SK-N-SH (cell line): Measurements from ENCODE around the gene RNF167. TPM values are rescaled to one million over a fixed set of nuclear protein-coding genes. Genes with fewer than 3 reads are reported as not detected.

ENCODE experiments used
- CTCF ChIA-PET: fragments of 300-600, 350-600 bp; formaldehyde crosslinking; extraction: SDS; loops from one replicate; lab custom pipeline; 2021; lab: Yijun Ruan, JAX
- POLR2A ChIA-PET: fragments of 350-600 bp; sonication (Branson Sonifier 250); formaldehyde crosslinking; extraction: SDS; loops from one replicate; lab custom pipeline; 2020; ENCODE audit warnings: antibody characterized with exemption, inconsistent platforms; lab: Yijun Ruan, JAX
- DNase-seq: peaks from one replicate; pipeline ENCODE4 v3.0.0; 2012
- H2AFZ ChIP-seq: fragments of 200-600 bp; sonication (generic); 2 replicates; pipeline ENCODE4 v1.8.1; 2016; ENCODE audit warnings: antibody characterized with exemption, mild to moderate bottlenecking, low read depth
- H3F3A ChIP-seq: fragments of 200-600 bp; sonication (generic); replicated peaks from 2 replicates; pipeline ENCODE3; 2016; ENCODE audit warnings: antibody characterized with exemption, mild to moderate bottlenecking; ENCODE audit not compliant: insufficient read depth
- H3K27ac ChIP-seq, 2 experiments: fragments of 200-500 bp in 1 of 2; fragments of 200-600 bp in 1 of 2; sonication (Bioruptor generic) in 1 of 2; sonication (generic), shearing (Covaris generic) in 1 of 2; 2 replicates each; pipeline versions ENCODE4 v1.5.1 to v1.6.1; 2014 to 2016; ENCODE audit warnings: low read depth in 2 of 2, inconsistent platforms in 1 of 2, low read length in 1 of 2, mild to moderate bottlenecking in 1 of 2, mixed read lengths in 1 of 2
- H3K27me3 ChIP-seq: fragments of 200-600 bp; sonication (generic), shearing (Covaris generic); 2 replicates; pipeline ENCODE4 v1.6.1; 2016; ENCODE audit warnings: mixed run types; ENCODE audit not compliant: insufficient read depth
- H3K36me3 ChIP-seq, 2 experiments: fragments of 200-500 bp in 1 of 2; fragments of 200-600 bp in 1 of 2; sonication (Bioruptor generic) in 1 of 2; sonication (generic) in 1 of 2; replicated peaks in 1 of 2; 2 replicates each; pipeline versions ENCODE3 to v1.5.1; 2014 to 2016; ENCODE audit warnings: low read length in 1 of 2, mild to moderate bottlenecking in 1 of 2; ENCODE audit not compliant: insufficient read depth in 2 of 2, control insufficient read depth in 1 of 2
- H3K4me1 ChIP-seq, 2 experiments: fragments of 200-500 bp in 1 of 2; fragments of 200-600 bp in 1 of 2; sonication (Bioruptor generic) in 1 of 2; sonication (generic), shearing (Covaris generic) in 1 of 2; 2 replicates each; pipeline versions ENCODE4 v1.5.1 to v1.6.1; 2014 to 2016; ENCODE audit warnings: low read depth in 1 of 2, low read length in 1 of 2, mixed run types in 1 of 2; ENCODE audit not compliant: insufficient read depth in 2 of 2, control insufficient read depth in 1 of 2
- H3K4me2 ChIP-seq: fragments of 200-600 bp; sonication (generic), shearing (Covaris generic); 2 replicates; pipeline ENCODE4 v1.6.1; 2017; ENCODE audit warnings: mixed run types
- H3K4me3 ChIP-seq, 2 experiments: fragments of 200-500 bp in 1 of 2; fragments of 200-600 bp in 1 of 2; sonication (Bioruptor generic) in 1 of 2; sonication (generic), shearing (Covaris generic) in 1 of 2; 2 replicates each; pipeline versions ENCODE4 v1.5.1 to v1.8.1; 2014 to 2016; ENCODE audit warnings: low read depth in 2 of 2, inconsistent platforms in 1 of 2, low read length in 1 of 2, mild to moderate bottlenecking in 1 of 2, mixed read lengths in 1 of 2, moderate library complexity in 1 of 2
- H3K79me2 ChIP-seq: fragments of 200-600 bp; sonication (generic); 2 replicates; pipeline ENCODE4 v1.8.1; 2017; ENCODE audit warnings: mild to moderate bottlenecking; ENCODE audit not compliant: insufficient read depth
- H3K9ac ChIP-seq: fragments of 200-600 bp; sonication (generic); 2 replicates; pipeline ENCODE4 v1.6.1; 2017; ENCODE audit warnings: mixed run types
- H3K9me2 ChIP-seq: fragments of 200-600 bp; sonication (generic); 2 replicates; pipeline ENCODE4 v1.6.1; 2017; ENCODE audit warnings: mixed run types
- H3K9me3 ChIP-seq: fragments of 200-600 bp; sonication (generic); 2 replicates; pipeline ENCODE4 v1.6.1; 2017; ENCODE audit warnings: mixed run types, mild to moderate bottlenecking, moderate library complexity
- H4K20me1 ChIP-seq: fragments of 200-600 bp; sonication (generic); 2 replicates; pipeline ENCODE4 v1.6.1; 2017; ENCODE audit warnings: mild to moderate bottlenecking, mixed run types; ENCODE audit not compliant: insufficient read depth
- CHD2 ChIP-seq: fragments of 150-350 bp; IDR thresholded peaks from 2 replicates; pipeline ENCODE4 v1.6.1; 2018; ENCODE audit warnings: low read length; ENCODE audit not compliant: partially characterized antibody
- FOSL2 ChIP-seq: IDR thresholded peaks from 2 replicates; pipeline ENCODE4 v1.4.0; 2012; ENCODE audit warnings: low read depth, mild to moderate bottlenecking, moderate library complexity, borderline replicate concordance
- FOXJ3 ChIP-seq: sonication (generic); formaldehyde crosslinking; IDR thresholded peaks from 2 replicates; pipeline ENCODE4 v1.5.1; 2020; ENCODE audit warnings: mild to moderate bottlenecking, missing genetic modification reagents
- FOXM1 ChIP-seq: IDR thresholded peaks from 2 replicates; pipeline ENCODE4 v1.4.0; 2012; ENCODE audit warnings: low read depth, mild to moderate bottlenecking
- GATA2 ChIP-seq: sonication (generic); formaldehyde crosslinking; IDR thresholded peaks from 2 replicates; pipeline ENCODE4 v1.5.0; 2020; ENCODE audit warnings: mild to moderate bottlenecking, missing genetic modification reagents
- RAD21 ChIP-seq: IDR thresholded peaks from 2 replicates; pipeline ENCODE4 v1.6.1; 2012; ENCODE audit warnings: mild to moderate bottlenecking, low read length
- RCOR1 ChIP-seq: fragments of 150-350 bp; IDR thresholded peaks from 2 replicates; pipeline ENCODE4 v1.6.1; 2017; ENCODE audit warnings: antibody characterized with exemption, low read length
- RXRA ChIP-seq: IDR thresholded peaks from 2 replicates; pipeline ENCODE4 v1.4.0; 2012; ENCODE audit warnings: low read depth, mild to moderate bottlenecking, borderline replicate concordance
- SIN3A ChIP-seq: IDR thresholded peaks from 2 replicates; pipeline ENCODE4 v1.6.1; 2012; ENCODE audit warnings: low read depth, mild to moderate bottlenecking, low read length, moderate library complexity, borderline replicate concordance
- TAF1 ChIP-seq: IDR thresholded peaks from 2 replicates; pipeline ENCODE4 v1.6.1; 2012; ENCODE audit warnings: low read depth, mild to moderate bottlenecking, low read length, moderate library complexity, borderline replicate concordance
- TEAD4 ChIP-seq: IDR thresholded peaks from 2 replicates; pipeline ENCODE4 v1.4.0; 2012; ENCODE audit warnings: mild to moderate bottlenecking, borderline replicate concordance; ENCODE audit not compliant: insufficient read depth
- WGBS: methylation state at CpG from one replicate; pipeline ENCODE4 v1.1.6; 2017; ENCODE audit warnings: low lambda C conversion rate; 5-methylcytosine and 5-hydroxymethylcytosine counted together
- polyA plus RNA-seq, 3 experiments: library from polyadenylated mRNA; depleted of rRNA; stranded (reverse); fragments of >200 nt; gene quantifications; 2 replicates each; pipeline ENCODE4 v1.2.3, GENCODE V29; 2012
- TF ChIP-seq, protein P1 (sequence below): fragments of 200-600 bp; sonication (generic); IDR thresholded peaks from 2 replicates; pipeline ENCODE4 v1.6.1; 2017; ENCODE audit warnings: antibody characterized with exemption, mild to moderate bottlenecking, moderate library complexity
- TF ChIP-seq, protein P2 (sequence below): IDR thresholded peaks from 2 replicates; pipeline ENCODE4 v1.6.1; 2012; ENCODE audit warnings: mild to moderate bottlenecking, low read depth, low read length, moderate library complexity
- TF ChIP-seq, protein P3 (sequence below): fragments of 150-350 bp; IDR thresholded peaks from 2 replicates; pipeline ENCODE4 v1.6.1; 2016; ENCODE audit warnings: mild to moderate bottlenecking, low read depth, low read length
- TF ChIP-seq, protein P4 (sequence below): fragments of 150-350 bp; IDR thresholded peaks from 2 replicates; pipeline ENCODE4 v1.6.1; 2017; ENCODE audit warnings: antibody characterized with exemption, low read length, low read depth, borderline replicate concordance

RNF167 gene
- polyA plus RNA-seq, 1 of the 3 experiments (the other 2 are of a cell fraction): 115 TPM

DNA sequence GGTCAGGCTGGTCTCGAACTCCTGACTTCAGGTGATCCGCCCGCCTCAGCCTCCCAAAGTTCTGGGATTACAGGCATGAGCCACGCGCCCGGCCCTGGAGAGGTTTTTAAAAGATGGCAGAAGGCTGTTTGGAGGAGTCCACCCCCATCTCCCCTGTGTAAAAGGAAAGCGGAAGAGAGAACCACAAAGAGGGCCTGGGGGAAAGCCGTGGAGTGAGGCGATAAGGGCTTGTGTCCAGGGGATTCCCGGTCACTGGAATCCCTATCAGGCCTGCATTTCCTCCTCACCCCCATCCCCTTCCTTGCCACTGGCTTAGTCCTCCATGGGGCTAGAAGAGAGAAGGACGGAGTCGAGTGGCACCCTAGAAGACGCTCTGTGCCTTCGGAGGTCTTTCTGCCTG, 8.1 kb upstream of the RNF167 start, which contains the start of gene GP1BA:
Gene GP1BA (plus strand): TSS at position 315 of the 400 bp plus-strand sequence. CDS start 328 bp downstream, outside the sequence.
- no peak for TF ChIP-seq SIN3A
- TF ChIP-seq TEAD4: no peak
- no peak for TF ChIP-seq TAF1
- TF ChIP-seq, protein P1, sequence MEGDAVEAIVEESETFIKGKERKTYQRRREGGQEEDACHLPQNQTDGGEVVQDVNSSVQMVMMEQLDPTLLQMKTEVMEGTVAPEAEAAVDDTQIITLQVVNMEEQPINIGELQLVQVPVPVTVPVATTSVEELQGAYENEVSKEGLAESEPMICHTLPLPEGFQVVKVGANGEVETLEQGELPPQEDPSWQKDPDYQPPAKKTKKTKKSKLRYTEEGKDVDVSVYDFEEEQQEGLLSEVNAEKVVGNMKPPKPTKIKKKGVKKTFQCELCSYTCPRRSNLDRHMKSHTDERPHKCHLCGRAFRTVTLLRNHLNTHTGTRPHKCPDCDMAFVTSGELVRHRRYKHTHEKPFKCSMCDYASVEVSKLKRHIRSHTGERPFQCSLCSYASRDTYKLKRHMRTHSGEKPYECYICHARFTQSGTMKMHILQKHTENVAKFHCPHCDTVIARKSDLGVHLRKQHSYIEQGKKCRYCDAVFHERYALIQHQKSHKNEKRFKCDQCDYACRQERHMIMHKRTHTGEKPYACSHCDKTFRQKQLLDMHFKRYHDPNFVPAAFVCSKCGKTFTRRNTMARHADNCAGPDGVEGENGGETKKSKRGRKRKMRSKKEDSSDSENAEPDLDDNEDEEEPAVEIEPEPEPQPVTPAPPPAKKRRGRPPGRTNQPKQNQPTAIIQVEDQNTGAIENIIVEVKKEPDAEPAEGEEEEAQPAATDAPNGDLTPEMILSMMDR: no peak
- TF ChIP-seq CHD2: no peak
- TF ChIP-seq, protein P2, sequence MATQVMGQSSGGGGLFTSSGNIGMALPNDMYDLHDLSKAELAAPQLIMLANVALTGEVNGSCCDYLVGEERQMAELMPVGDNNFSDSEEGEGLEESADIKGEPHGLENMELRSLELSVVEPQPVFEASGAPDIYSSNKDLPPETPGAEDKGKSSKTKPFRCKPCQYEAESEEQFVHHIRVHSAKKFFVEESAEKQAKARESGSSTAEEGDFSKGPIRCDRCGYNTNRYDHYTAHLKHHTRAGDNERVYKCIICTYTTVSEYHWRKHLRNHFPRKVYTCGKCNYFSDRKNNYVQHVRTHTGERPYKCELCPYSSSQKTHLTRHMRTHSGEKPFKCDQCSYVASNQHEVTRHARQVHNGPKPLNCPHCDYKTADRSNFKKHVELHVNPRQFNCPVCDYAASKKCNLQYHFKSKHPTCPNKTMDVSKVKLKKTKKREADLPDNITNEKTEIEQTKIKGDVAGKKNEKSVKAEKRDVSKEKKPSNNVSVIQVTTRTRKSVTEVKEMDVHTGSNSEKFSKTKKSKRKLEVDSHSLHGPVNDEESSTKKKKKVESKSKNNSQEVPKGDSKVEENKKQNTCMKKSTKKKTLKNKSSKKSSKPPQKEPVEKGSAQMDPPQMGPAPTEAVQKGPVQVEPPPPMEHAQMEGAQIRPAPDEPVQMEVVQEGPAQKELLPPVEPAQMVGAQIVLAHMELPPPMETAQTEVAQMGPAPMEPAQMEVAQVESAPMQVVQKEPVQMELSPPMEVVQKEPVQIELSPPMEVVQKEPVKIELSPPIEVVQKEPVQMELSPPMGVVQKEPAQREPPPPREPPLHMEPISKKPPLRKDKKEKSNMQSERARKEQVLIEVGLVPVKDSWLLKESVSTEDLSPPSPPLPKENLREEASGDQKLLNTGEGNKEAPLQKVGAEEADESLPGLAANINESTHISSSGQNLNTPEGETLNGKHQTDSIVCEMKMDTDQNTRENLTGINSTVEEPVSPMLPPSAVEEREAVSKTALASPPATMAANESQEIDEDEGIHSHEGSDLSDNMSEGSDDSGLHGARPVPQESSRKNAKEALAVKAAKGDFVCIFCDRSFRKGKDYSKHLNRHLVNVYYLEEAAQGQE: no peak
- TF ChIP-seq GATA2 (CRISPR knock-in tag): no peak
- no peak for TF ChIP-seq RCOR1
- TF ChIP-seq FOXM1: no peak
- no peak for TF ChIP-seq FOSL2
- TF ChIP-seq, protein P3, sequence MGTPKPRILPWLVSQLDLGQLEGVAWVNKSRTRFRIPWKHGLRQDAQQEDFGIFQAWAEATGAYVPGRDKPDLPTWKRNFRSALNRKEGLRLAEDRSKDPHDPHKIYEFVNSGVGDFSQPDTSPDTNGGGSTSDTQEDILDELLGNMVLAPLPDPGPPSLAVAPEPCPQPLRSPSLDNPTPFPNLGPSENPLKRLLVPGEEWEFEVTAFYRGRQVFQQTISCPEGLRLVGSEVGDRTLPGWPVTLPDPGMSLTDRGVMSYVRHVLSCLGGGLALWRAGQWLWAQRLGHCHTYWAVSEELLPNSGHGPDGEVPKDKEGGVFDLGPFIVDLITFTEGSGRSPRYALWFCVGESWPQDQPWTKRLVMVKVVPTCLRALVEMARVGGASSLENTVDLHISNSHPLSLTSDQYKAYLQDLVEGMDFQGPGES: no peak
- TF ChIP-seq, protein P4, sequence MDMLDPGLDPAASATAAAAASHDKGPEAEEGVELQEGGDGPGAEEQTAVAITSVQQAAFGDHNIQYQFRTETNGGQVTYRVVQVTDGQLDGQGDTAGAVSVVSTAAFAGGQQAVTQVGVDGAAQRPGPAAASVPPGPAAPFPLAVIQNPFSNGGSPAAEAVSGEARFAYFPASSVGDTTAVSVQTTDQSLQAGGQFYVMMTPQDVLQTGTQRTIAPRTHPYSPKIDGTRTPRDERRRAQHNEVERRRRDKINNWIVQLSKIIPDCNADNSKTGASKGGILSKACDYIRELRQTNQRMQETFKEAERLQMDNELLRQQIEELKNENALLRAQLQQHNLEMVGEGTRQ: no peak
- TF ChIP-seq FOXJ3 (CRISPR knock-in tag): no peak
- TF ChIP-seq RAD21: no peak
- no peak for TF ChIP-seq RXRA
- TF ChIP-seq, all 33 proteins: peak for 0
- H3K79me2 ChIP-seq: no peaks in the 10 kb centered on the region
- no peak within 1 kb of the TSS for H3K9ac ChIP-seq
- CTCF ChIA-PET: interaction anchor here (1.6 to 1.9 kb wide), 2 partner anchors 55 to 142 kb away, joined by 3 to 6 read pairs; partner anchors contain the start of gene CAMTA2
- no peaks in the 10 kb centered on the region for H3K9me2 ChIP-seq
- no peak within 1 kb of the TSS for H3K4me3 ChIP-seq
- POLR2A ChIA-PET: no interaction called here
- peaks cover 6% of the 10 kb centered on the region in 2 experiments for H3K36me3 ChIP-seq
- no peaks in the 10 kb centered on the region for H3F3A ChIP-seq
- H3K27me3 ChIP-seq: no peaks in the 10 kb centered on the region
- no peak within 1 kb of the TSS for H3K27ac ChIP-seq
- no peaks in the 10 kb centered on the region for H4K20me1 ChIP-seq
- no peak within 1 kb of the TSS for H2AFZ ChIP-seq
- no peak for DNase-seq
- no peak within 1 kb of the TSS for H3K4me2 ChIP-seq
- 88% methylated on average over 14 of the region's 14 CpGs for WGBS
- no peaks in the 10 kb centered on the region for H3K9me3 ChIP-seq
- peaks cover 0 to 9% of the 10 kb centered on the region in 2 experiments; a peak in 2 of 4 replicates for H3K4me1 ChIP-seq
